22Rv1 (cell line): ENCODE data around the gene SLC23A1.
A peak's percentile ranks its signal among the peaks of the same experiment; 100 is the strongest.

ENCODE experiments used
- H3K27ac ChIP-seq: fragments of 450-650 bp; 2 replicates; pipeline ENCODE4 v1.5.1; 2017
- ZFX ChIP-seq: fragments of 450-650 bp; IDR thresholded peaks from 2 replicates; pipeline ENCODE4 v1.6.1; 2017; ENCODE audit warnings: antibody characterized with exemption, borderline replicate concordance
- TF ChIP-seq, protein P1 (sequence below): fragments of 450-650 bp; IDR thresholded peaks from 2 replicates; pipeline ENCODE4 v1.5.1; 2017; ENCODE audit warnings: mild to moderate bottlenecking

The SLC23A1 gene

GRCh38 chr5:139406963-139407362 is 23.9 kb upstream of the SLC23A1 start:
- TF ChIP-seq, protein P1, sequence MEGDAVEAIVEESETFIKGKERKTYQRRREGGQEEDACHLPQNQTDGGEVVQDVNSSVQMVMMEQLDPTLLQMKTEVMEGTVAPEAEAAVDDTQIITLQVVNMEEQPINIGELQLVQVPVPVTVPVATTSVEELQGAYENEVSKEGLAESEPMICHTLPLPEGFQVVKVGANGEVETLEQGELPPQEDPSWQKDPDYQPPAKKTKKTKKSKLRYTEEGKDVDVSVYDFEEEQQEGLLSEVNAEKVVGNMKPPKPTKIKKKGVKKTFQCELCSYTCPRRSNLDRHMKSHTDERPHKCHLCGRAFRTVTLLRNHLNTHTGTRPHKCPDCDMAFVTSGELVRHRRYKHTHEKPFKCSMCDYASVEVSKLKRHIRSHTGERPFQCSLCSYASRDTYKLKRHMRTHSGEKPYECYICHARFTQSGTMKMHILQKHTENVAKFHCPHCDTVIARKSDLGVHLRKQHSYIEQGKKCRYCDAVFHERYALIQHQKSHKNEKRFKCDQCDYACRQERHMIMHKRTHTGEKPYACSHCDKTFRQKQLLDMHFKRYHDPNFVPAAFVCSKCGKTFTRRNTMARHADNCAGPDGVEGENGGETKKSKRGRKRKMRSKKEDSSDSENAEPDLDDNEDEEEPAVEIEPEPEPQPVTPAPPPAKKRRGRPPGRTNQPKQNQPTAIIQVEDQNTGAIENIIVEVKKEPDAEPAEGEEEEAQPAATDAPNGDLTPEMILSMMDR, result no peak
- no peak for TF ChIP-seq ZFX
- no peak overlapping the region for H3K27ac ChIP-seq

GRCh38 chr5:139404484-139404840 is 21.4 kb upstream of the SLC23A1 start:
- no peak for TF ChIP-seq ZFX
- TF ChIP-seq, protein P1, result no peak
- H3K27ac ChIP-seq, result peak overlapping the region; percentile 90

GRCh38 chr5:139403787-139404483 is 20.8 kb upstream of the SLC23A1 start, which contains the start of gene SPATA24:
Gene SPATA24 (minus strand): TSS chr5:139404089. CDS start chr5:139404060, 29 bp downstream.
- H3K27ac ChIP-seq, result peak within 1 kb of the TSS; percentile 90
- no peak for TF ChIP-seq ZFX
- TF ChIP-seq, protein P1, result no peak

GRCh38 chr5:139403418-139403786 is 20.3 kb upstream of the SLC23A1 start:
- H3K27ac ChIP-seq, result peak overlapping the region; percentile 90

DNA sequence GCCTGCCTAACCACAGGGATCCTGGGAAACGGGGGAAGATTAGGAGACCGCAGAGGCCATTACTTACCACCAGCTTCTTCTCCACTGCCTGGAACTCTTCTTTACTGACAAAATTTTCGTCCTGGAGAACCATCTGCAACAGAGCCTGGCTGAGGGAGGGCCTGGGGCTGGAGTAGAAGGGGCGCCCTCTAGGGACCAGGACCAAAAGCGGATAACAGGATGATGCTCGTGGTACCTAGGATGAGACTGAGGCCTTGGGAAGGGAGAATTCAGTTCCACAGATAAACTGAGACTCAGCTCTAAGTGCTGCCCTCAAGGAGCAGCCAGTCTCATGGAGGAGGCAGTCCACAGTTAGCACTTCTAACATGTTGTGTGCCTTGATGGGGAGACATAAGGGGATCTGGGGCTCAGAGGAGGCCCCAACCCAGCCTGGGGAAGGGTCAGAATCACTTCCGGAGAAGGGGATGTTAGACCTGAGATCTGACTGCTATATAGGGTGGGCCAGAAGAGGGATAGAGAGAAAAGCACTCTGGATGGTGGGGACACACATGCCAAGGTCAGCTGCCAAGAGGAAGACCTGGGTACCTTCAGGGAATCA is 19.6 kb upstream of the SLC23A1 start:
- TF ChIP-seq, protein P1, result peak; percentile 77
- no peak for TF ChIP-seq ZFX
- peak overlapping the region; percentile 90 for H3K27ac ChIP-seq

More at GRCh38 chr5:139403418-139403786, 20.3 kb upstream of the SLC23A1 start:
- no peak for TF ChIP-seq ZFX
- TF ChIP-seq, protein P1, result no peak

GRCh38 chr5:139401546-139401945 is 18.4 kb upstream of the SLC23A1 start:
- H3K27ac ChIP-seq, result peak overlapping the region; percentile 90
- TF ChIP-seq ZFX, result no peak
- TF ChIP-seq, protein P1, result no peak

GRCh38 chr5:139399501-139400121 is 16.5 kb upstream of the SLC23A1 start:
- no peak for TF ChIP-seq ZFX
- TF ChIP-seq, protein P1, result no peak

More at GRCh38 chr5:139399501-139400121, 16.5 kb upstream of the SLC23A1 start:
- H3K27ac ChIP-seq, result peak overlapping the region; percentile 12; the same call in 1 of the 2 replicates
